ENCODE data around the gene THAP12. TPM values are rescaled to one million over a fixed set of nuclear protein-coding genes. Genes with fewer than 3 reads are reported as not detected.

The THAP12 gene
- total RNA-seq, 1 donor from 2014 or later: 58.4 TPM

- TF ChIP-seq CTCF (IDR thresholded peaks at IDR 0.05; ENCODE audit: unreplicated experiment): no peak
- peaks cover 9% of the 10 kb centered on the region for H3K4me1 Mint-ChIP-seq
- H3K27me3 Mint-ChIP-seq (ENCODE audit: low read depth): no peaks in the 10 kb centered on the region
- peaks cover 5% of the 10 kb centered on the region for H3K9me3 Mint-ChIP-seq
- no peak overlapping the region for H3K27ac Mint-ChIP-seq
- no peaks in the 10 kb centered on the region for H3K36me3 Mint-ChIP-seq
- DNase-seq (ENCODE audit: low spot score in 2 of 2, unreplicated experiment in 2 of 2): no peak
- H3K4me3 Mint-ChIP-seq: no peak overlapping the region
Observed at GRCh38 chr11:76397383-76397782, 16.5 kb upstream of the THAP12 start.

GRCh38 chr11:76395296-76395695 is 14.4 kb upstream of the THAP12 start:
- Mint-ChIP-seq H3K4me3 (no peak overlapping the region), H3K4me1 (peaks cover 16% of the 10 kb centered on the region), H3K36me3 (no peaks in the 10 kb centered on the region), H3K9me3 (peaks cover 5% of the 10 kb centered on the region), H3K27me3 (ENCODE audit: low read depth) (no peaks in the 10 kb centered on the region), H3K27ac (no peak overlapping the region)
- DNase-seq (ENCODE audit: low spot score in 2 of 2, unreplicated experiment in 2 of 2): no peak
- TF ChIP-seq CTCF (IDR thresholded peaks at IDR 0.05; ENCODE audit: unreplicated experiment): no peak

GRCh38 chr11:76394411-76394810 is 13.5 kb upstream of the THAP12 start:
- TF ChIP-seq CTCF (IDR thresholded peaks at IDR 0.05; ENCODE audit: unreplicated experiment): no peak
- no peaks in the 10 kb centered on the region for H3K27me3 Mint-ChIP-seq (ENCODE audit: low read depth)
- no peaks in the 10 kb centered on the region for H3K36me3 Mint-ChIP-seq
- H3K4me3 Mint-ChIP-seq: no peak overlapping the region
- H3K9me3 Mint-ChIP-seq: peaks cover 5% of the 10 kb centered on the region
- no peak for DNase-seq (ENCODE audit: low spot score in 2 of 2, unreplicated experiment in 2 of 2)
- H3K27ac Mint-ChIP-seq: no peak overlapping the region
- H3K4me1 Mint-ChIP-seq: peaks cover 19% of the 10 kb centered on the region

GRCh38 chr11:76392870-76393269 is 11.9 kb upstream of the THAP12 start:
- no peaks in the 10 kb centered on the region for H3K36me3 Mint-ChIP-seq
- H3K27ac Mint-ChIP-seq: no peak overlapping the region
- H3K27me3 Mint-ChIP-seq (ENCODE audit: low read depth): no peaks in the 10 kb centered on the region
- no peak for DNase-seq (ENCODE audit: low spot score in 2 of 2, unreplicated experiment in 2 of 2)
- TF ChIP-seq CTCF (IDR thresholded peaks at IDR 0.05; ENCODE audit: unreplicated experiment): no peak
- H3K4me3 Mint-ChIP-seq: no peak overlapping the region
- peaks cover 19% of the 10 kb centered on the region for H3K4me1 Mint-ChIP-seq
- peaks cover 5% of the 10 kb centered on the region for H3K9me3 Mint-ChIP-seq

GRCh38 chr11:76391811-76392475 is 11.0 kb upstream of the THAP12 start:
- DNase-seq (ENCODE audit: low spot score in 2 of 2, unreplicated experiment in 2 of 2): no peak
- H3K27me3 Mint-ChIP-seq (ENCODE audit: low read depth): no peaks in the 10 kb centered on the region
- no peak for TF ChIP-seq CTCF (IDR thresholded peaks at IDR 0.05; ENCODE audit: unreplicated experiment)
- H3K9me3 Mint-ChIP-seq: peaks cover 5% of the 10 kb centered on the region
- no peaks in the 10 kb centered on the region for H3K36me3 Mint-ChIP-seq
- H3K27ac Mint-ChIP-seq: no peak overlapping the region
- peaks cover 19% of the 10 kb centered on the region for H3K4me1 Mint-ChIP-seq
- no peak overlapping the region for H3K4me3 Mint-ChIP-seq
